HCT116 (cell line): ENCODE data around the gene TICRR.
A peak's percentile ranks its signal among the peaks of the same experiment; 100 is the strongest.

Experiments
- CTCF ChIP-seq, 3 experiments: fragments of 200-600 bp in 1 of 3; sonication (generic) in 1 of 3; IDR thresholded peaks in 2 of 3; conservative IDR thresholded peaks in 1 of 3; 2 replicates each; pipeline ENCODE4 v1.5.1; 2012 to 2017; ENCODE audit warnings: low read depth in 2 of 3, low read length in 2 of 3, antibody characterized with exemption in 1 of 3, borderline replicate concordance in 1 of 3, control low read depth in 1 of 3, mild to moderate bottlenecking in 1 of 3, mixed read lengths in 1 of 3, mixed run types in 1 of 3, moderate library complexity in 1 of 3; ENCODE audit not compliant: insufficient read depth in 1 of 3
- JUND ChIP-seq: IDR thresholded peaks from 2 replicates; pipeline ENCODE4 v1.6.1; 2012
- POLR2A ChIP-seq: IDR thresholded peaks from 2 replicates; pipeline ENCODE4 v1.7.0; 2011; ENCODE audit warnings: borderline replicate concordance; ENCODE audit not compliant: insufficient read depth, insufficient read length; ENCODE audit errors: extremely low read depth
- POLR2AphosphoS5 ChIP-seq: IDR thresholded peaks from 2 replicates; pipeline ENCODE4 v1.6.1; 2011; ENCODE audit warnings: mild to moderate bottlenecking, low read depth, low read length, moderate library complexity
- ZNF274 ChIP-seq: fragments of 200-500 bp; sonication (Bioruptor generic); IDR thresholded peaks from 2 replicates; pipeline ENCODE4 v1.6.1; 2014; ENCODE audit warnings: mild to moderate bottlenecking, low read depth, low read length, inconsistent platforms

DNA sequence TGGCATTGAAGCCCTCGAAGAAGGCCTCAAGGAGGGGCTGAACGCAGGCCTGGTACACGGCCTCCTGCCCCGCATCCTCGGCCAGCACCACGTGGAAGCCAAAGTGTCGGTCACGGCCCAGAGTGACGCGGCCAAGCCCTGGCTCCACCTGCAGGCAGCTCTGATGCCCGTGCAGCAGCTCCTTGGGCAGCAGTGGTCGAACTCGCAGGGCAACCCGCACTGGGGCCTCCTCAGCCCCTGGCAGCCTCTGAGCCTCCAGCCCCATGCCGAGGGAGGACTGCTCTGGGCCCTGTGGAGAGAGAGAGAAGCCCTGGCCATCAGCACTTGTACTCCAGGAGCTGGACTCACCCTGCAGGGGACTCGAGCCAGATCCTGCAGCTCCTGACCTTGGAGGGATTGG is 77.4 kb downstream of the TICRR start:
- TF ChIP-seq POLR2AphosphoS5: no peak
- TF ChIP-seq JUND: no peak
- 0 out of 6 replicates have a peak, but pooled peaks of 2 of the 3 experiments have one; percentile 7 to 17 for TF ChIP-seq CTCF (IDR thresholded peaks at IDR 0.05 in 2 of 3, conservative IDR thresholded peaks at IDR 0.05 in 1 of 3; ENCODE audit: borderline replicate concordance in 1 of 3, insufficient read depth in 1 of 3, low read depth in 2 of 3, low read length in 2 of 3)
- no peak for TF ChIP-seq POLR2A
- no peak for TF ChIP-seq ZNF274
